Measurements from ENCODE around the gene ZNF22.

Gene ZNF22

GRCh38 chr10:44963772-44964633 lies 36.7 kb upstream of the ZNF22 start:
- H3K4me1 ChIP-seq, result peaks cover 38% of the 10 kb centered on the region
- H3K27me3 ChIP-seq (ENCODE audit: control insufficient read depth, insufficient read depth, low read length), result no peaks in the 10 kb centered on the region
- peak overlapping the region; percentile 74 for H3K27ac ChIP-seq
- peak overlapping the region; percentile 76 for H2AFZ ChIP-seq
- H3K4me2 ChIP-seq (ENCODE audit: low read length), result peak overlapping the region; percentile 37
- no peak for TF ChIP-seq CTCF (IDR thresholded peaks at IDR 0.05)
- no peaks in the 10 kb centered on the region for H3K36me3 ChIP-seq (ENCODE audit: control insufficient read depth, insufficient read depth, low read length)
- H3K9ac ChIP-seq, result no peak overlapping the region
- peaks cover 42% of the 10 kb centered on the region for H3K79me2 ChIP-seq
- H3K4me3 ChIP-seq (ENCODE audit: low read depth, low read length), result no peak overlapping the region
- no peaks in the 10 kb centered on the region for H3K9me3 ChIP-seq (ENCODE audit: control insufficient read depth, low read length)

GRCh38 chr10:44965104-44965503 lies 35.6 kb upstream of the ZNF22 start:
- TF ChIP-seq CTCF (IDR thresholded peaks at IDR 0.05), result no peak
- H3K9ac ChIP-seq, result no peak overlapping the region
- no peaks in the 10 kb centered on the region for H3K9me3 ChIP-seq (ENCODE audit: control insufficient read depth, low read length)
- no peak overlapping the region for H2AFZ ChIP-seq
- H3K4me3 ChIP-seq (ENCODE audit: low read depth, low read length), result no peak overlapping the region
- peaks cover 35% of the 10 kb centered on the region for H3K4me1 ChIP-seq
- no peaks in the 10 kb centered on the region for H3K27me3 ChIP-seq (ENCODE audit: control insufficient read depth, insufficient read depth, low read length)
- no peaks in the 10 kb centered on the region for H3K36me3 ChIP-seq (ENCODE audit: control insufficient read depth, insufficient read depth, low read length)
- no peak overlapping the region for H3K4me2 ChIP-seq (ENCODE audit: low read length)
- no peak overlapping the region for H3K27ac ChIP-seq
- peaks cover 42% of the 10 kb centered on the region for H3K79me2 ChIP-seq

GRCh38 chr10:44965651-44966097 lies 35.0 kb upstream of the ZNF22 start:
- no peak overlapping the region for H3K9ac ChIP-seq
- H3K27ac ChIP-seq, result no peak overlapping the region

GRCh38 chr10:44966129-44966815 lies 34.5 kb upstream of the ZNF22 start:
- H3K27ac ChIP-seq, result no peak overlapping the region
- H2AFZ ChIP-seq, result no peak overlapping the region
- no peaks in the 10 kb centered on the region for H3K36me3 ChIP-seq (ENCODE audit: control insufficient read depth, insufficient read depth, low read length)
- H3K4me3 ChIP-seq (ENCODE audit: low read depth, low read length), result no peak overlapping the region
- no peak for TF ChIP-seq CTCF (IDR thresholded peaks at IDR 0.05)
- H3K9ac ChIP-seq, result no peak overlapping the region
- H3K9me3 ChIP-seq (ENCODE audit: control insufficient read depth, low read length), result no peaks in the 10 kb centered on the region
- peaks cover 36% of the 10 kb centered on the region for H3K79me2 ChIP-seq
- no peak overlapping the region for H3K4me2 ChIP-seq (ENCODE audit: low read length)
- peaks cover 24% of the 10 kb centered on the region for H3K4me1 ChIP-seq
- H3K27me3 ChIP-seq (ENCODE audit: control insufficient read depth, insufficient read depth, low read length), result no peaks in the 10 kb centered on the region

More at GRCh38 chr10:44965651-44966097, 35.0 kb upstream of the ZNF22 start:
- H3K4me1 ChIP-seq, result peaks cover 30% of the 10 kb centered on the region
- no peaks in the 10 kb centered on the region for H3K9me3 ChIP-seq (ENCODE audit: control insufficient read depth, low read length)
- peaks cover 38% of the 10 kb centered on the region for H3K79me2 ChIP-seq
- H2AFZ ChIP-seq, result no peak overlapping the region
- H3K36me3 ChIP-seq (ENCODE audit: control insufficient read depth, insufficient read depth, low read length), result no peaks in the 10 kb centered on the region
- TF ChIP-seq CTCF (IDR thresholded peaks at IDR 0.05), result no peak
- H3K4me2 ChIP-seq (ENCODE audit: low read length), result no peak overlapping the region
- no peaks in the 10 kb centered on the region for H3K27me3 ChIP-seq (ENCODE audit: control insufficient read depth, insufficient read depth, low read length)
- H3K4me3 ChIP-seq (ENCODE audit: low read depth, low read length), result no peak overlapping the region
